ENCODE data around the gene EPB41L4B. TPM values are rescaled to one million over a fixed set of nuclear protein-coding genes. Genes with fewer than 3 reads are reported as not detected.
"Not testable (repeated sequence)": the region's sequence is repeated elsewhere in the genome, so short reads cannot be mapped to it uniquely, and the experiment has no call there.

Gene EPB41L4B
- polyA plus RNA-seq, 2 donors, result 0.62 to 1.3 TPM

- Histone ChIP-seq H3K4me1 (ENCODE audit: control insufficient read depth in 2 of 2, insufficient read depth in 2 of 2, low read length in 1 of 2) (no peaks in the 10 kb centered on the region), H3K36me3 (ENCODE audit: control insufficient read depth in 2 of 2, insufficient read depth in 2 of 2, low read length in 1 of 2) (no peaks in the 10 kb centered on the region), H3K27ac (ENCODE audit: low read depth in 2 of 2, low read length in 1 of 2) (no peak overlapping the region), H3K9me3 (ENCODE audit: control insufficient read depth in 2 of 2, insufficient read depth in 1 of 2, low read depth in 1 of 2, low read length in 1 of 2) (no peaks in the 10 kb centered on the region), H3K27me3 (ENCODE audit: control insufficient read depth in 1 of 2, insufficient read depth in 2 of 2, low read length in 2 of 2) (no peaks in the 10 kb centered on the region), H3K4me3 (ENCODE audit: low read depth in 1 of 2, low read length in 2 of 2) (no peak overlapping the region)
- WGBS, 2 donors, result 89 to 94% methylated on average over 2 of the region's 2 CpGs
Measured at GRCh38 chr9:109133533-109133932, 187.3 kb downstream of the EPB41L4B start.

- Histone ChIP-seq H3K36me3 (ENCODE audit: control insufficient read depth in 2 of 2, insufficient read depth in 2 of 2, low read length in 1 of 2) (no peaks in the 10 kb centered on the region), H3K4me1 (ENCODE audit: control insufficient read depth in 2 of 2, insufficient read depth in 2 of 2, low read length in 1 of 2) (no peaks in the 10 kb centered on the region), H3K27ac (ENCODE audit: low read depth in 2 of 2, low read length in 1 of 2) (no peak overlapping the region), H3K9me3 (ENCODE audit: control insufficient read depth in 2 of 2, insufficient read depth in 1 of 2, low read depth in 1 of 2, low read length in 1 of 2) (no peaks in the 10 kb centered on the region), H3K4me3 (ENCODE audit: low read depth in 1 of 2, low read length in 2 of 2) (no peak overlapping the region), H3K27me3 (ENCODE audit: control insufficient read depth in 1 of 2, insufficient read depth in 2 of 2, low read length in 2 of 2) (no peaks in the 10 kb centered on the region)
- WGBS, 2 donors, result 55 to 58% methylated on average over 2 of the region's 2 CpGs
Measured at GRCh38 chr9:109132567-109133021, 188.3 kb downstream of the EPB41L4B start.

- Histone ChIP-seq H3K4me3 (ENCODE audit: low read depth in 1 of 2, low read length in 2 of 2) (no peak overlapping the region), H3K4me1 (ENCODE audit: control insufficient read depth in 2 of 2, insufficient read depth in 2 of 2, low read length in 1 of 2) (no peaks in the 10 kb centered on the region)
- 74 to 83% methylated on average over 6 of the region's 6 CpGs for WGBS, 2 donors
Measured at GRCh38 chr9:109129470-109130197, 191.2 kb downstream of the EPB41L4B start.

GRCh38 chr9:109126671-109127070 lies 194.2 kb downstream of the EPB41L4B start:
- not testable (repeated sequence) for H3K27me3 ChIP-seq (ENCODE audit: control insufficient read depth in 1 of 2, insufficient read depth in 2 of 2, low read length in 2 of 2); H3K27ac ChIP-seq (ENCODE audit: low read depth in 2 of 2, low read length in 1 of 2); H3K4me1 ChIP-seq (ENCODE audit: control insufficient read depth in 2 of 2, insufficient read depth in 2 of 2, low read length in 1 of 2); H3K4me3 ChIP-seq (ENCODE audit: low read depth in 1 of 2, low read length in 2 of 2); H3K36me3 ChIP-seq (ENCODE audit: control insufficient read depth in 2 of 2, insufficient read depth in 2 of 2, low read length in 1 of 2); H3K9me3 ChIP-seq (ENCODE audit: control insufficient read depth in 2 of 2, insufficient read depth in 1 of 2, low read depth in 1 of 2, low read length in 1 of 2)
- WGBS, 2 donors, result 79 to 81% methylated on average over 4 of the region's 4 CpGs

More at GRCh38 chr9:109129470-109130197, 191.2 kb downstream of the EPB41L4B start:
- H3K36me3 ChIP-seq (ENCODE audit: control insufficient read depth in 2 of 2, insufficient read depth in 2 of 2, low read length in 1 of 2), result no peaks in the 10 kb centered on the region
- no peaks in the 10 kb centered on the region for H3K27me3 ChIP-seq (ENCODE audit: control insufficient read depth in 1 of 2, insufficient read depth in 2 of 2, low read length in 2 of 2)
- H3K27ac ChIP-seq (ENCODE audit: low read depth in 2 of 2, low read length in 1 of 2), result no peak overlapping the region
- H3K9me3 ChIP-seq (ENCODE audit: control insufficient read depth in 2 of 2, insufficient read depth in 1 of 2, low read depth in 1 of 2, low read length in 1 of 2), result no peaks in the 10 kb centered on the region

GRCh38 chr9:109124121-109124520 lies 196.7 kb downstream of the EPB41L4B start:
- Histone ChIP-seq H3K4me3 (ENCODE audit: low read depth in 1 of 2, low read length in 2 of 2) (no peak overlapping the region), H3K36me3 (ENCODE audit: control insufficient read depth in 2 of 2, insufficient read depth in 2 of 2, low read length in 1 of 2) (no peaks in the 10 kb centered on the region), H3K27ac (ENCODE audit: low read depth in 2 of 2, low read length in 1 of 2) (no peak overlapping the region), H3K4me1 (ENCODE audit: control insufficient read depth in 2 of 2, insufficient read depth in 2 of 2, low read length in 1 of 2) (no peaks in the 10 kb centered on the region), H3K9me3 (ENCODE audit: control insufficient read depth in 2 of 2, insufficient read depth in 1 of 2, low read depth in 1 of 2, low read length in 1 of 2) (no peaks in the 10 kb centered on the region), H3K27me3 (ENCODE audit: control insufficient read depth in 1 of 2, insufficient read depth in 2 of 2, low read length in 2 of 2) (no peaks in the 10 kb centered on the region)
- 63 to 67% methylated on average over 2 of the region's 2 CpGs for WGBS, 2 donors

- WGBS, 2 donors, result 76 to 80% methylated on average over 12 of the region's 12 CpGs
- H3K9me3 ChIP-seq (ENCODE audit: control insufficient read depth in 2 of 2, insufficient read depth in 1 of 2, low read depth in 1 of 2, low read length in 1 of 2), result no peaks in the 10 kb centered on the region
Measured at GRCh38 chr9:109122726-109123621, 197.9 kb downstream of the EPB41L4B start.

More at GRCh38 chr9:109122726-109123621, 197.9 kb downstream of the EPB41L4B start:
- Histone ChIP-seq H3K27me3 (ENCODE audit: control insufficient read depth in 1 of 2, insufficient read depth in 2 of 2, low read length in 2 of 2) (no peaks in the 10 kb centered on the region), H3K4me3 (ENCODE audit: low read depth in 1 of 2, low read length in 2 of 2) (no peak overlapping the region), H3K4me1 (ENCODE audit: control insufficient read depth in 2 of 2, insufficient read depth in 2 of 2, low read length in 1 of 2) (no peaks in the 10 kb centered on the region), H3K36me3 (ENCODE audit: control insufficient read depth in 2 of 2, insufficient read depth in 2 of 2, low read length in 1 of 2) (no peaks in the 10 kb centered on the region), H3K27ac (ENCODE audit: low read depth in 2 of 2, low read length in 1 of 2) (no peak overlapping the region)

Other genes with a start within 250 kb of the EPB41L4B start
- gene TMEM245, start 201.1 kb downstream of the EPB41L4B start, polyA plus RNA-seq, result 1 to 10 TPM; 4.0 to 7.4 TPM
- gene FRRS1L, start 153.8 kb downstream of the EPB41L4B start, polyA plus RNA-seq, result under 1 TPM; 0.08 to 0.20 TPM
- 10 to 100 TPM; 14.7 to 29.2 TPM for gene PTPN3, start 177.2 kb upstream of the EPB41L4B start, polyA plus RNA-seq